CD4-positive, alpha-beta T cell treated with Interleukin-15 for 1 hour (primary cell): ENCODE results near the gene ITPR3.
"Not testable (repeated sequence)": the region's sequence is repeated elsewhere in the genome, so short reads cannot be mapped to it uniquely, and the experiment has no call there.

Experiments
- DNase-seq: peaks from one replicate; pipeline ENCODE4 v3.0.0-alpha.2; 2020

The ITPR3 gene

DNA sequence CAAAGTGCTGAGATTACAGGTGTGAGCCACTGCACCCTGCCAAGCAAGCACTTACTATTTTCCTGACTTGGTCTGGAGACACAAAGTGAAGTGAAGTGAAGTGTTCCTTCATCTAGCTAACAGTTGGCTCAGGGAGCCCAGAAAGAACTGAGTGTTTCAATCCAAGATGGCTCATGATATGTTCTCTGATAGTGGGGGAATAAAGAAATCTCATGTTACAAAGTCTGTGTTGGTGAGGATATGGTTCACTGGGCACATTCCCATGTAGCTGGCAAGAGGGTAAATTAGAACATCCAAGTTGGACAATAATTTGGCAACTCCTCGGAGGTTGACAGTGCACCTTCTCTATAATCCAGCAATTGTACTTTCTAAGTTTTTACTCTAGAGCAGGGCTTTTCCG is 5.0 kb upstream of the ITPR3 start:
- no peak for DNase-seq

GRCh38 chr6:33616913-33617312 is 4.2 kb upstream of the ITPR3 start:
- no peak for DNase-seq

DNA sequence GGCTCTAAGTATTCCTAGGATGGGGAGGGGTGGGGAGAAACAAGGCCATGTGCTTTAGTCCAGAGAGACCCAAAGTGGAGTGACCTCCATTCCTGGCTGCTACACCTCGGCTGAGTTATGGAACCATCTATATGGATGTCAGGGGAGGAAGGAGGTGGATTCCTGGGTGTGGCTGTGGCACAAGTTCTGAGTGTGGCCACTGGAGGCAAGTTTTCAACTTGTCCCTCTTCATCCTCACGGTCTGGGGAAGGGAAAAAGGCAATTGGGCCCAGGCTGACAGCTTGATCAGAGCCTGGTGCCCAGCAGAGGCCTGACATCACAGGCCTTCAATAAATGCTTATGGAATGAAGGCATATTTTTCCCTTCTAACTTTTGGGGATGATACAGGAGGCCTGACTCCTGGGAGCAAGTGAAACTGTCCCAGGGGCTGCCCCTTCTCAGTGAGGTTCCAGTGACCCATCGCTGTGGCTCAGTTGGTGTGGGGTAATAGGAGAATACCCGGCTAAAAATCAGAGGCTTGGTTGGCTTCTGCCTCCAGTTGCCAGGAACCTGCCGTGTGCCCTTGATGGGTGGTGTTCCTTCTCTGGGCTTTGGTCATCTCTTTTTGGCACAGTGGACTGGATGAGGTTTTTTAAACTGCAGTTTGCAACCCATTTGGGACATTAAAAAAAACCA is 1.8 kb upstream of the ITPR3 start:
- no peak for DNase-seq

- no peak for DNase-seq
Measured at GRCh38 chr6:33620158-33620855, 815 bp upstream of the ITPR3 start.

DNA sequence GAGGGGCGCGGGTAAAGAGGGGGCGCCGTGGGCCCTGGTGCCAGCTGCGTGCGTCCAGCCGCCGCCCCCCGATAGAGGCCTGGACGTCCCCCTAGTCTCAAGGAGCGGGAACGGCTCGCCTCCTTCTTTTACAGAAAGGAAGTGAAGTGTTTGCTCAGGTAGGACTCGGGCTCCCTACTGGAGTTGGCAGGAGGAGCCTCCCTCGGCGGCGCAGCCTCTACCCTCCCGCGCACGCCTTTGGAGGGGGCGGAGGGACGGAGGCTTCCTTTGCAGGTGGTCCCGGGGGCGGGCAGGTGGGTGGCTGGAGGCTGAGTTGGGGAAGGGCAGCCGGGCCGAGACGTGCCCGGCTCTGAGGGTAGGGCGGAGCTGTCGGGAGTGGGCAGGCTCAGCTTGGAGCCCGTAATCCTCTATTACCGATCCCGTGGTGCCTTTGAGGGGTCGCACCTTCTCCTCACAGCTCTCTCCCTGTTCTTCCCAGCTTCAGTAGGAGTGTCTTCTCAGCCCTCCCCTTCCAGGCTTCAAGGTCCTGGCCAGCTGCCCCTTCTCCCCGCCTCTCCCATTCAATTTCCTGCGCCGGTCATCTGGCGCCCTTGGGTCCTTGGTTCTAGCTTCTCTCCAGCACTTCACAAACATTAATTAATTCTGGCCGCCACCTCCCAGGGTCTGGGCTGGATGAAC is 728 bp downstream of the ITPR3 start:
- no peak for DNase-seq

- peak; percentile 11 for DNase-seq
Measured at GRCh38 chr6:33622456-33623431, 1.6 kb downstream of the ITPR3 start.

DNA sequence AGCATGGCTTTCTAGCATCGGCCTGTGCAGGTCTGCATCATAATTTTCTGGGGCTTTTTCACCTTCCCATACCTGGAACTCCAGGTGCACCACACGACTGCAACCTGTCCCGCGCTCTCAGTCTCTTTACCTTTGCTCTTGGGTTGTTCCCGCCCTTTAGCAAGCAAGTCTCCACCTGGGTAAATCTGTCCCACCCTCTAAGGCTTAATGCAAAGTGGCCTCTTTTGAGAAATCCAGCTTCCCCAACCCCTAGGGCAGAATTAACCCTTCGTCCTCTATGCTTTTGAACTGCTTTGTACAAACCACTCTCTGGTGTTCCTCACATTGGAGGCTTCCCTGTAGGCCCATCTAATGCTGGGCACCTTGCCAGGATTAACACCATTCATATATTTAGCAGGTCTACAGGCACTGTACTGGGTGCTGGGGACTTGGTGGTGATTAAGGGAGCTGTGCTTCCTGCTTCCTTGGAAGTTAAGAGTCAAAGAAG is 2.8 kb downstream of the ITPR3 start:
- peak; percentile 10 for DNase-seq

- DNase-seq = peak; percentile 14
Measured at GRCh38 chr6:33624856-33625255, 3.7 kb downstream of the ITPR3 start.

- DNase-seq = peak; percentile 2
Measured at GRCh38 chr6:33627876-33628275, 6.8 kb downstream of the ITPR3 start.

DNA sequence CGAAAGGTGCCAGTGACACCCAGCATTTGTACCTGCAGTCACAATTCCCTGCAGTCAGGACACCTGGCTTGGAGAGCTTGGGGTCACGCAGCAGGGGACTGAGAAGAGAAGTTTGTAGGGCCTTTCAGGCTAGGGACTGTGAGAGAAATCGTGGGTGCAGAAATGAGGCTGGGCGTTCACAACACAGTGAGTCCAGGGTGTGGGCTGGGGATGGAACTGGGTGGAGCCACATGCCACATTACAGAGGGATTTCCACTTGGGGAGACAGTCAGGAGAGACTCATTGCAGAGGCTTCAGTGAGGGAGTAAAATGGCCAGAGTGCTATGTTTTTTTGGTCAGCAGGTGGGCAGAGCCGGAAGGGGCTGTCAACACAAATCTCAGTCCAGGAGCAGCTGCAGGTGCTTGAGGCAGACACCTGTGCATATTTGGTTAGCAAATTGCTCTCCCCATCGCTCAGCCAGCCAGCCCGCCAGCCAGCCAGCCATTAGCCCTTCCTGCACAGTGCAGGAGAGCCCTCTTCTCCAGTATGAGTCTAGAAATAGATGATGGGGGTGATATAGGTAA is 7.4 kb downstream of the ITPR3 start:
- DNase-seq = peak; percentile 10

- peak; percentile 7 for DNase-seq
Measured at GRCh38 chr6:33630014-33630413, 8.9 kb downstream of the ITPR3 start.

DNA sequence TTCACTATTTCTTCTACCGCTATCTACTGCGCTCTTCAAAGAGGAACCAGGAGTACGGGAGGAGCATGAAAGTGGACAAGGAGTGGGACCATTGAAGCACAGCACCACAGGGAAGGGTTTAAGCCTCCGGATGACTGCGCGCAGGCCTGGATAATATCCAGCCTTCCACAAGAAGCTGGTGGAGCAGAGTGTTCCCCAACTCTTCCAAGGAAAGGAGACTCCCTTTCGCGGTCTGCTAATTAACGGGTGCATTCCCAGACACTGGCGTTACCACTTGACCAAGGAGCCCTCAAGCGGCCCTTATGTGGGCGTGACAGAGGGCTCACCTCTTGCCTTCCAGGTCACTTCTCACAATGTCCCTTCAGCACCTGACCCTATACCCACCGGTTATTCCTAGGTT is 10.4 kb downstream of the ITPR3 start:
- DNase-seq = not testable (repeated sequence)

DNA sequence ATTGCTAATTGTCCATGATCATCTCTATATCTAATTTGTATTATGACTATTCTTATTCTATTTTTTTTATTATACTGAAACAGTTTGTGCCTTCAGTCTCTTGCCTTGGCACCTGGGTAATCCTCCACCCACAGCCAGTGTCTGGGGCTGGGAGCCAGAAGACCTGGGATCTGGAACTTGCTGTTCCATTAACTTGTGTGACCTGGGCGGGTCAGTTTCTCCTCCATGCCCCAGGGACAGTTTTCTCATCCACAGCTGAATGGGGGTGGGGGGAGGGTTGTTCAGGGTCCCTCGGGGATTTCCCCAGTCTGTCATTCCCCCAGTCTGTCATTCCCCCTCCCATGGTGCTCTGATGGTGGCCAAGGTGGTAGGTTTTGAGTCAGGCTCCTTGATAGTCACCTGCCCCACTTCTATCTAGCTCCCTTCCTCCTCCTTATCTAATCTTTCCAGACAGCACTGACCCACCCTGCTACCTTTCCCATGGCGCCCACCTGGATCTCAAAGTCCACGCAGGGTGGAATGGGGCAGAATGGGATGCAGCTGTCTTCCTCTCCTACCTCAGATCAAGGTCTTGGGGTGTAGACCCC is 10.9 kb downstream of the ITPR3 start:
- DNase-seq = no peak

DNA sequence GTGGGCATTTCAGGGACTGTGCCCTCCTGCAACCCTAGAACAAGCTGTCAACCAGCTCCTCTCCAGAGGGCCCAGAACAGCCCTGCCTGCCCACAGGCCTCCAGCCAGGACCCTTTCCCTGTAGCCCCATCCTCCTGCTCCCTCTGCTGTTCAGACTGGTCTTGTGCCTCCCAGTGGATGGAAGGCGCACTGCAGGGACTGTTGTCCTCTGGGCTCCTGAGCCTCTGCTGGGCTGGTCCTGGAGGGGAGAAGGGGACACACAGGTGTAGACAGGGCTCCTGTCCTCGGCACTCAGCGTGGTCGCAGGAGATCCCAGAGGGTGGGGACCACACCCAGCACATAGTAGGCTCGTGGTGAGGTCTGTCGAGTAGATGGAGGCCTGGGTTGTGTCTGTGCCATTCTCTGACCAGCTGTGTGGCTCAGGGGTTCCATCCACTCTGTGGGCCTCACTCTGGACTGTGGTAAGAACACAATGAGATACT is 11.5 kb downstream of the ITPR3 start:
- peak; percentile 42 for DNase-seq

- DNase-seq = no peak
Measured at GRCh38 chr6:33633084-33633461, 12.0 kb downstream of the ITPR3 start.

DNA sequence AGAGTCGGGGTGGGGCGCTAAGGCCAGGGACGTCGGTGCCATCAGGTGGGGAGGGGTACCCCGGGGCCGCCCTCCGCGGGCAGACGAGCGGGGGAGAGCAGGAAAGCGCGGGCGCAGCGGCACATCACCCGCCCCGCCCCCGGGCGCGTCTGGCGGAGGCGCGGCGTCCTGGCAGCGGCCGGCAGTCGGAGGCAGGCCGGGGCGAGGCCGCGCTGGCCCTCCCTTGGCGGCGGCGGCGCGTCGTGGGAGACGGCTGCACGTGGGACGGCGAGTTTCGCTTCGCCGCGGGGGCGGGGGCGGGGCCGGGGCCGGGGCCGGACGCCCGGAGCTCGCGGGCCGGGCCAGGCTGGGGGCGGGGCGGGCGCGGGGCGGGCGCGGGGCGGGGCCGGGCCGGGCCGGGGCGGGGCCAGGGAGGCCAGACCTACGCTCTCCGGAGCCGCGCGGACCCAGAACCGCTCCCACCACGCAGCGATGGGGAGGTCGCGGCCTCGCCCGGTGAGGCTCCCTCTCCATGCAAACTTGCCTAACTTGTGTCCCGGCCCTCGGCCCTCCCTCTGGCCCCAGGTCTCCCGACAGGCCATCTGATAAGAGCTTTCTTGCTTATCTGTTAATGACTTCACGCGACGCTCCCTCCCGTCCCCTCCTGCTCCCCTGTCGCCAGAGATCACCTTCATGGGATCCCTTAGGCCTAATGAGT is 12.5 kb downstream of the ITPR3 start:
- peak; percentile 75 for DNase-seq

GRCh38 chr6:33634161-33634727 is 13.1 kb downstream of the ITPR3 start:
- no peak for DNase-seq

GRCh38 chr6:33634946-33635345 is 13.8 kb downstream of the ITPR3 start:
- no peak for DNase-seq

DNA sequence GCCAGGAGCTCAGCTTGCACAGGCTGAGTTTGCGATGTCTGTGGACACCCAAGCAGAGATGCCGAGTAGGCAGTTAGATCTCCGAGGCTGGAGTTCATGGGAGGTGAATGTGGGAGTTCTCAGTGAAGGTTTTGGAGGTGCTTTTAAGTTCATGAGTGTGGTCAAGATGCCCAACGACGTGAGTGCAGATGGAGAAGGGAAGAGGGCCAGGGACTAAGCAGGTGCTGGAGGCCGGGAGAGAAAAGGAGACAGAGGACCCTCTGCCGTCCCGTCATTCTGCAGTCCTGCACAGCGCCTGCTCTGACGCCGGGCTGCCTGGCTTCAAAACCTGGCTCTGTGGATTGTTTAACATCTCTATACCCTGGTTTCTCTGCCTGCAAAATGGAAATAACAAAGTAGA is 15.5 kb downstream of the ITPR3 start:
- no peak for DNase-seq

DNA sequence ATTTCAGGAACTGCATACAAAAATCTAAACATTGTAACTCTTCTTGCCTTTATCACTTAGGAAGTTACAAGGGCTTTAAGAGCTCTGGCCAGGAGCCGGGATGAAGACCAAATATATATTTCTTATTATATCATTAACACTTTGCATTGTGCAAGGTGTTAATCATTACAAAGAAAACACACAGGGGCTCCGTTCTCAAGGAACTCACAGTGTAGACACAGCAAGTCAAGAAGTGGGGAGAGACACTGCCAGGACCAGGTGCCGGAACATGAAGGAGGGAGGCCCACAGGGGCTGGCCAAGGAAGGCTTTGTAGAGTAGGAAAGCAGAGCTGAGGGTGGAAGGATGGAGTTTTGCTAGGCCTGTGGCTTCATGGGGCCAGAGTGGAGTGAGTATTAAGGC is 17.4 kb downstream of the ITPR3 start:
- no peak for DNase-seq

DNA sequence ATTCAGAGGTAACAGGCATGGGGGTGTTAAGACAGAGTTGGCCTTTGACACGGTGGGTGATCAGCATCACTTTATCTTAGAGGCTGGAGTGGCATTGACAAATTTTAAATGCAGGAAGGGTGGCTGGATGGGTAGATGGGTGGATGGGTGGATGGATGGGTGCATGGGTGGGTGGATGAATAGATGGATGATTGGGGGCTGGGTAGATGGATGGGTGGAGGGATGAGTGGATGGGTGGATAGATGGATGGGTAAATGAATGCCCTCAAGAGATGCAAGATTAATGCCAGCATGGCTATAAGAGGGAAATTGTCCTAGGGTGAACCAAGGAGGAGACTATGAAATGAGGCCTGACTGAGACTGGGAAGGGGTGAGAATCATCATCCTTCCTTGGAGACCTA is 18.4 kb downstream of the ITPR3 start:
- no peak for DNase-seq
